Measurements from ENCODE around the gene ANKMY1.

The ANKMY1 gene

GRCh38 chr2:240449764-240450531 lies 107.8 kb downstream of the ANKMY1 start:
- peaks cover 0 to 31% (median 22%) of the 10 kb centered on the region in 5 donors for H3K4me1 ChIP-seq (ENCODE audit: control insufficient read depth in 5 of 5, insufficient read depth in 5 of 5, low read length in 5 of 5)
- H3K27ac ChIP-seq (ENCODE audit: low read depth, low read length): no peak overlapping the region
- peaks cover 0 to 39% (median 17%) of the 10 kb centered on the region in 5 donors for H3K27me3 ChIP-seq (ENCODE audit: control insufficient read depth in 5 of 5, insufficient read depth in 4 of 5, low read length in 5 of 5)
- peaks cover 0 to 10% (median 0%) of the 10 kb centered on the region in 5 donors for H3K36me3 ChIP-seq (ENCODE audit: control insufficient read depth in 5 of 5, insufficient read depth in 5 of 5, low read length in 5 of 5)
- no peaks in the 10 kb centered on the region for H3K9me3 ChIP-seq (ENCODE audit: control insufficient read depth in 5 of 5, low read length in 5 of 5)
- no peak overlapping the region for H3K4me3 ChIP-seq (ENCODE audit: low read depth in 1 of 5, low read length in 5 of 5)
- H3K9ac ChIP-seq (ENCODE audit: low read length in 5 of 5): no peak overlapping the region

GRCh38 chr2:240448387-240449274 lies 109.2 kb downstream of the ANKMY1 start:
- no peak overlapping the region for H3K4me3 ChIP-seq (ENCODE audit: low read depth in 1 of 5, low read length in 5 of 5)
- H3K4me1 ChIP-seq (ENCODE audit: control insufficient read depth in 5 of 5, insufficient read depth in 5 of 5, low read length in 5 of 5): peaks cover 0 to 30% (median 23%) of the 10 kb centered on the region in 5 donors
- H3K9ac ChIP-seq (ENCODE audit: low read length in 5 of 5): peak overlapping the region in 1 of 5 donors; percentile 8
- no peak overlapping the region for H3K27ac ChIP-seq (ENCODE audit: low read depth, low read length)
- peaks cover 0 to 30% (median 10%) of the 10 kb centered on the region in 5 donors for H3K27me3 ChIP-seq (ENCODE audit: control insufficient read depth in 5 of 5, insufficient read depth in 4 of 5, low read length in 5 of 5)
- H3K9me3 ChIP-seq (ENCODE audit: control insufficient read depth in 5 of 5, low read length in 5 of 5): no peaks in the 10 kb centered on the region
- H3K36me3 ChIP-seq (ENCODE audit: control insufficient read depth in 5 of 5, insufficient read depth in 5 of 5, low read length in 5 of 5): peaks cover 0 to 14% (median 0%) of the 10 kb centered on the region in 5 donors

- peaks cover 0 to 30% (median 10%) of the 10 kb centered on the region in 5 donors for H3K27me3 ChIP-seq (ENCODE audit: control insufficient read depth in 5 of 5, insufficient read depth in 4 of 5, low read length in 5 of 5)
- H3K9ac ChIP-seq (ENCODE audit: low read length in 5 of 5): no peak overlapping the region
- H3K4me1 ChIP-seq (ENCODE audit: control insufficient read depth in 5 of 5, insufficient read depth in 5 of 5, low read length in 5 of 5): peaks cover 0 to 34% (median 22%) of the 10 kb centered on the region in 5 donors
Observed at GRCh38 chr2:240447934-240448333, 109.9 kb downstream of the ANKMY1 start.

GRCh38 chr2:240447331-240447730 lies 110.5 kb downstream of the ANKMY1 start:
- Histone ChIP-seq H3K4me1 (ENCODE audit: control insufficient read depth in 5 of 5, insufficient read depth in 5 of 5, low read length in 5 of 5) (peaks cover 0 to 33% (median 19%) of the 10 kb centered on the region in 5 donors), H3K9me3 (ENCODE audit: control insufficient read depth in 5 of 5, low read length in 5 of 5) (no peaks in the 10 kb centered on the region), H3K9ac (ENCODE audit: low read length in 5 of 5) (no peak overlapping the region), H3K4me3 (ENCODE audit: low read depth in 1 of 5, low read length in 5 of 5) (no peak overlapping the region), H3K36me3 (ENCODE audit: control insufficient read depth in 5 of 5, insufficient read depth in 5 of 5, low read length in 5 of 5) (peaks cover 0 to 14% (median 0%) of the 10 kb centered on the region in 5 donors), H3K27me3 (ENCODE audit: control insufficient read depth in 5 of 5, insufficient read depth in 4 of 5, low read length in 5 of 5) (peaks cover 0 to 30% (median 10%) of the 10 kb centered on the region in 5 donors), H3K27ac (ENCODE audit: low read depth, low read length) (no peak overlapping the region)

More at GRCh38 chr2:240447934-240448333, 109.9 kb downstream of the ANKMY1 start:
- H3K9me3 ChIP-seq (ENCODE audit: control insufficient read depth in 5 of 5, low read length in 5 of 5): no peaks in the 10 kb centered on the region
- no peak overlapping the region for H3K27ac ChIP-seq (ENCODE audit: low read depth, low read length)
- H3K4me3 ChIP-seq (ENCODE audit: low read depth in 1 of 5, low read length in 5 of 5): no peak overlapping the region
- peaks cover 0 to 14% (median 0%) of the 10 kb centered on the region in 5 donors for H3K36me3 ChIP-seq (ENCODE audit: control insufficient read depth in 5 of 5, insufficient read depth in 5 of 5, low read length in 5 of 5)

GRCh38 chr2:240446664-240447175 lies 111.1 kb downstream of the ANKMY1 start:
- H3K27ac ChIP-seq (ENCODE audit: low read depth, low read length): no peak overlapping the region
- H3K4me3 ChIP-seq (ENCODE audit: low read depth in 1 of 5, low read length in 5 of 5): no peak overlapping the region
- peaks cover 0 to 27% (median 13%) of the 10 kb centered on the region in 5 donors for H3K4me1 ChIP-seq (ENCODE audit: control insufficient read depth in 5 of 5, insufficient read depth in 5 of 5, low read length in 5 of 5)
- peaks cover 0 to 14% (median 0%) of the 10 kb centered on the region in 5 donors for H3K36me3 ChIP-seq (ENCODE audit: control insufficient read depth in 5 of 5, insufficient read depth in 5 of 5, low read length in 5 of 5)
- peaks cover 0 to 25% (median 7%) of the 10 kb centered on the region in 5 donors for H3K27me3 ChIP-seq (ENCODE audit: control insufficient read depth in 5 of 5, insufficient read depth in 4 of 5, low read length in 5 of 5)
- no peak overlapping the region for H3K9ac ChIP-seq (ENCODE audit: low read length in 5 of 5)
- no peaks in the 10 kb centered on the region for H3K9me3 ChIP-seq (ENCODE audit: control insufficient read depth in 5 of 5, low read length in 5 of 5)

GRCh38 chr2:240445961-240446663 lies 111.7 kb downstream of the ANKMY1 start:
- H3K27ac ChIP-seq (ENCODE audit: low read depth, low read length): no peak overlapping the region
- H3K9ac ChIP-seq (ENCODE audit: low read length in 5 of 5): no peak overlapping the region
- peaks cover 0 to 14% (median 0%) of the 10 kb centered on the region in 5 donors for H3K36me3 ChIP-seq (ENCODE audit: control insufficient read depth in 5 of 5, insufficient read depth in 5 of 5, low read length in 5 of 5)
- H3K4me1 ChIP-seq (ENCODE audit: control insufficient read depth in 5 of 5, insufficient read depth in 5 of 5, low read length in 5 of 5): peaks cover 0 to 21% (median 7%) of the 10 kb centered on the region in 5 donors
- no peak overlapping the region for H3K4me3 ChIP-seq (ENCODE audit: low read depth in 1 of 5, low read length in 5 of 5)
- no peaks in the 10 kb centered on the region for H3K9me3 ChIP-seq (ENCODE audit: control insufficient read depth in 5 of 5, low read length in 5 of 5)
- peaks cover 0 to 21% (median 4%) of the 10 kb centered on the region in 5 donors for H3K27me3 ChIP-seq (ENCODE audit: control insufficient read depth in 5 of 5, insufficient read depth in 4 of 5, low read length in 5 of 5)

- Histone ChIP-seq H3K4me3 (ENCODE audit: low read depth in 1 of 5, low read length in 5 of 5) (no peak overlapping the region), H3K27me3 (ENCODE audit: control insufficient read depth in 5 of 5, insufficient read depth in 4 of 5, low read length in 5 of 5) (peaks cover 0 to 11% (median 0%) of the 10 kb centered on the region in 5 donors), H3K4me1 (ENCODE audit: control insufficient read depth in 5 of 5, insufficient read depth in 5 of 5, low read length in 5 of 5) (peaks cover 0 to 12% (median 0%) of the 10 kb centered on the region in 5 donors), H3K27ac (ENCODE audit: low read depth, low read length) (no peak overlapping the region), H3K36me3 (ENCODE audit: control insufficient read depth in 5 of 5, insufficient read depth in 5 of 5, low read length in 5 of 5) (peaks cover 0 to 14% (median 0%) of the 10 kb centered on the region in 5 donors), H3K9ac (ENCODE audit: low read length in 5 of 5) (no peak overlapping the region), H3K9me3 (ENCODE audit: control insufficient read depth in 5 of 5, low read length in 5 of 5) (no peaks in the 10 kb centered on the region)
Observed at GRCh38 chr2:240444464-240444863, 113.3 kb downstream of the ANKMY1 start.

GRCh38 chr2:240443891-240444301 lies 113.9 kb downstream of the ANKMY1 start:
- H3K4me3 ChIP-seq (ENCODE audit: low read depth in 1 of 5, low read length in 5 of 5): no peak overlapping the region
- no peak overlapping the region for H3K27ac ChIP-seq (ENCODE audit: low read depth, low read length)
- H3K9ac ChIP-seq (ENCODE audit: low read length in 5 of 5): peak overlapping the region in 1 of 5 donors; percentile 20
- H3K9me3 ChIP-seq (ENCODE audit: control insufficient read depth in 5 of 5, low read length in 5 of 5): no peaks in the 10 kb centered on the region
- peaks cover 0 to 7% (median 0%) of the 10 kb centered on the region in 5 donors for H3K27me3 ChIP-seq (ENCODE audit: control insufficient read depth in 5 of 5, insufficient read depth in 4 of 5, low read length in 5 of 5)
- H3K4me1 ChIP-seq (ENCODE audit: control insufficient read depth in 5 of 5, insufficient read depth in 5 of 5, low read length in 5 of 5): peaks cover 0 to 13% (median 0%) of the 10 kb centered on the region in 5 donors
- peaks cover 0 to 14% (median 0%) of the 10 kb centered on the region in 5 donors for H3K36me3 ChIP-seq (ENCODE audit: control insufficient read depth in 5 of 5, insufficient read depth in 5 of 5, low read length in 5 of 5)

All from subcutaneous abdominal adipose tissue (tissue), 5 donors.